ENCODE data around the gene CDC42BPB.

Gene CDC42BPB

GRCh38 chr14:103095210-103095778 is 37.9 kb upstream of the CDC42BPB start:
- Histone ChIP-seq H3K27ac (ENCODE audit: low read length) (no peak overlapping the region), H3K79me2 (ENCODE audit: low read length) (no peaks in the 10 kb centered on the region), H3K9me3 (ENCODE audit: insufficient read depth, low read length) (no peaks in the 10 kb centered on the region), H3K4me2 (ENCODE audit: low read length) (no peak overlapping the region), H3K4me1 (ENCODE audit: low read length) (peaks cover 18% of the 10 kb centered on the region), H3K4me3 (ENCODE audit: low read length) (no peak overlapping the region), H2AFZ (ENCODE audit: low read depth, low read length) (no peak overlapping the region), H4K20me1 (ENCODE audit: insufficient read depth, low read length) (no peaks in the 10 kb centered on the region), H3K27me3 (ENCODE audit: low read depth, low read length) (no peaks in the 10 kb centered on the region), H3K9ac (ENCODE audit: low read length) (no peak overlapping the region), H3K36me3 (replicated peaks; ENCODE audit: low read depth, low read length) (no peaks in the 10 kb centered on the region)
- TF ChIP-seq, protein P1, sequence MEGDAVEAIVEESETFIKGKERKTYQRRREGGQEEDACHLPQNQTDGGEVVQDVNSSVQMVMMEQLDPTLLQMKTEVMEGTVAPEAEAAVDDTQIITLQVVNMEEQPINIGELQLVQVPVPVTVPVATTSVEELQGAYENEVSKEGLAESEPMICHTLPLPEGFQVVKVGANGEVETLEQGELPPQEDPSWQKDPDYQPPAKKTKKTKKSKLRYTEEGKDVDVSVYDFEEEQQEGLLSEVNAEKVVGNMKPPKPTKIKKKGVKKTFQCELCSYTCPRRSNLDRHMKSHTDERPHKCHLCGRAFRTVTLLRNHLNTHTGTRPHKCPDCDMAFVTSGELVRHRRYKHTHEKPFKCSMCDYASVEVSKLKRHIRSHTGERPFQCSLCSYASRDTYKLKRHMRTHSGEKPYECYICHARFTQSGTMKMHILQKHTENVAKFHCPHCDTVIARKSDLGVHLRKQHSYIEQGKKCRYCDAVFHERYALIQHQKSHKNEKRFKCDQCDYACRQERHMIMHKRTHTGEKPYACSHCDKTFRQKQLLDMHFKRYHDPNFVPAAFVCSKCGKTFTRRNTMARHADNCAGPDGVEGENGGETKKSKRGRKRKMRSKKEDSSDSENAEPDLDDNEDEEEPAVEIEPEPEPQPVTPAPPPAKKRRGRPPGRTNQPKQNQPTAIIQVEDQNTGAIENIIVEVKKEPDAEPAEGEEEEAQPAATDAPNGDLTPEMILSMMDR (IDR thresholded peaks at IDR 0.05; ENCODE audit: low read depth, low read length) = no peak
- no peak for TF ChIP-seq EZH2phosphoT487 (IDR thresholded peaks at IDR 0.05; ENCODE audit: low read depth)

GRCh38 chr14:103094406-103095209 is 37.3 kb upstream of the CDC42BPB start, which contains the start of gene EXOC3L4:
TSS of gene EXOC3L4 (plus strand) at chr14:103094725. CDS start at chr14:103100220, 5,495 bp downstream.
- Histone ChIP-seq H3K9ac (ENCODE audit: low read length) (no peak within 1 kb of the TSS), H4K20me1 (ENCODE audit: insufficient read depth, low read length) (no peaks in the 10 kb centered on the region), H3K27me3 (ENCODE audit: low read depth, low read length) (no peaks in the 10 kb centered on the region), H3K27ac (ENCODE audit: low read length) (no peak within 1 kb of the TSS), H3K4me1 (ENCODE audit: low read length) (peaks cover 14% of the 10 kb centered on the region), H2AFZ (ENCODE audit: low read depth, low read length) (no peak within 1 kb of the TSS), H3K36me3 (replicated peaks; ENCODE audit: low read depth, low read length) (no peaks in the 10 kb centered on the region), H3K4me3 (ENCODE audit: low read length) (no peak within 1 kb of the TSS), H3K4me2 (ENCODE audit: low read length) (no peak within 1 kb of the TSS), H3K9me3 (ENCODE audit: insufficient read depth, low read length) (no peaks in the 10 kb centered on the region), H3K79me2 (ENCODE audit: low read length) (no peaks in the 10 kb centered on the region)
- TF ChIP-seq, protein P1 (IDR thresholded peaks at IDR 0.05; ENCODE audit: low read depth, low read length) = no peak
- no peak for TF ChIP-seq EZH2phosphoT487 (IDR thresholded peaks at IDR 0.05; ENCODE audit: low read depth)

DNA sequence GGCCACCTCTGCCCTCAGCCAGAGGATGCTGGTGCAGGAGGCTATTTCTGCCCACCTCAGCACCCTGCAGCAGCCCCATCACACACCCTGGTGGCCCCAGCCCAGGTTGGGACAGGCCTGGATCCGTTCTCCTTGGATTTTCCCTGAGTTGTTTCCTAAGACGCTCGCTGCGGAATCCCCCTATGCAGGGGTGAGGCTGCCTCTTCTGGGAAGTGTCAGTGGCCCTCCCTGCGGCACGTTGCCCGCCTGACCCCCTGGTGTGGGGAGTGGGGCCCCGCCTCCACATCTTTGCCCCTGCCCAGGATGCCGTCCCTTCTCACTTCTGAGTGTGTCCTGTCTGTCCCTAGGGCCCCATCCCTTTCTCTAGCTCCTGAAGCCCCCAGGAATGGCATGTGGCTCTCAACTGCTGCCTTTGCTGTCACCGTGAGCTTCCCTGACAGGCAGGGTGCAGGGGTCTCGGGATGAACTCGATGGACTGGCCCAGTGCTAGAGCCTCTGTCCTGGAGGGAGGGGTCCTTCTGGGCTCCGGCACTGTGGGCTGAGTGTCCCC is 36.6 kb upstream of the CDC42BPB start:
- Histone ChIP-seq H3K27ac (ENCODE audit: low read length) (no peak overlapping the region), H3K9me3 (ENCODE audit: insufficient read depth, low read length) (no peaks in the 10 kb centered on the region), H3K79me2 (ENCODE audit: low read length) (no peaks in the 10 kb centered on the region), H3K9ac (ENCODE audit: low read length) (no peak overlapping the region), H3K4me1 (ENCODE audit: low read length) (peaks cover 14% of the 10 kb centered on the region), H4K20me1 (ENCODE audit: insufficient read depth, low read length) (no peaks in the 10 kb centered on the region), H3K4me3 (ENCODE audit: low read length) (no peak overlapping the region), H3K27me3 (ENCODE audit: low read depth, low read length) (no peaks in the 10 kb centered on the region), H2AFZ (ENCODE audit: low read depth, low read length) (no peak overlapping the region), H3K36me3 (replicated peaks; ENCODE audit: low read depth, low read length) (no peaks in the 10 kb centered on the region), H3K4me2 (ENCODE audit: low read length) (no peak overlapping the region)
- TF ChIP-seq EZH2phosphoT487 (IDR thresholded peaks at IDR 0.05; ENCODE audit: low read depth) = no peak
- TF ChIP-seq, protein P1 (IDR thresholded peaks at IDR 0.05; ENCODE audit: low read depth, low read length) = no peak

GRCh38 chr14:103091883-103092222 is 34.5 kb upstream of the CDC42BPB start:
- Histone ChIP-seq H3K9ac (ENCODE audit: low read length) (peak overlapping the region; percentile 68), H3K27ac (ENCODE audit: low read length) (no peak overlapping the region), H3K79me2 (ENCODE audit: low read length) (no peaks in the 10 kb centered on the region), H3K4me1 (ENCODE audit: low read length) (peaks cover 14% of the 10 kb centered on the region), H3K27me3 (ENCODE audit: low read depth, low read length) (no peaks in the 10 kb centered on the region), H2AFZ (ENCODE audit: low read depth, low read length) (peak overlapping the region; percentile 84), H3K9me3 (ENCODE audit: insufficient read depth, low read length) (no peaks in the 10 kb centered on the region), H3K4me3 (ENCODE audit: low read length) (peak overlapping the region; percentile 81), H3K36me3 (replicated peaks; ENCODE audit: low read depth, low read length) (no peaks in the 10 kb centered on the region), H3K4me2 (ENCODE audit: low read length) (peak overlapping the region; percentile 83), H4K20me1 (ENCODE audit: insufficient read depth, low read length) (no peaks in the 10 kb centered on the region)
- TF ChIP-seq EZH2phosphoT487 (IDR thresholded peaks at IDR 0.05; ENCODE audit: low read depth) = no peak
- TF ChIP-seq, protein P1 (IDR thresholded peaks at IDR 0.05; ENCODE audit: low read depth, low read length) = peak; percentile 32; the same call in 1 of the 2 replicates

Measured in OCI-LY3 (cell line).